ENCODE data around the gene SLAMF9.

SLAMF9 gene

DNA sequence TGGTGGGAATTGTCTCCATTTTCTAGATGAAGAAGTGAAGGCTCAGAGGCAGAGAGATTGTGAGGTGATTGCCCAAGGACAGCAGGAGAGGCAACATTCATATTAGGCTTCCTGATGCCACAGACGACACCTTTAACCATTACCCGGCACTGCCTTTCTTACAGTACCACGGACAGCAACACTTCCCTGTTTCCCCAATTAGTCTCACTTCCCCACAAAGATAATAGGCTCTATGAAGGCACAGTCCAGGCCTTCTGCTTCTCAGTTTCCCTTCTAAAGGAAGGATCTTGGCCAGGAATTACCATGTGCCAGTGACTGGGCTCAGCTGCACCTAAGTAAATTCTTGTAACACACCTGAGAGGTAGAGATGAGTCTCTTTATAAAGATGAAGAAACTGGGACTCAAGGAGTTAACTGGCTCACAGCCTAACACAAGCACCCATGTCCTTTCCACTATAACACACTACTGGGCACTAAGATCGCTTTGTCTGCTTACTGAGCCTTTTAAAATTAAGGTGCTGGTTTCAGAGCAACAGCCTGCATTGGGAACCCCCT lies 18.2 kb downstream of the SLAMF9 start:
- no peak for DNase-seq (ENCODE audit: low spot score in 2 of 2)
- no peak overlapping the region for H3K27ac Mint-ChIP-seq
- no peak overlapping the region for H3K4me3 Mint-ChIP-seq
- peaks cover 6% of the 10 kb centered on the region for H3K36me3 Mint-ChIP-seq
- no peaks in the 10 kb centered on the region for H3K9me3 Mint-ChIP-seq
- ATAC-seq = no peak
- H3K4me1 Mint-ChIP-seq = peaks cover 15% of the 10 kb centered on the region

DNA sequence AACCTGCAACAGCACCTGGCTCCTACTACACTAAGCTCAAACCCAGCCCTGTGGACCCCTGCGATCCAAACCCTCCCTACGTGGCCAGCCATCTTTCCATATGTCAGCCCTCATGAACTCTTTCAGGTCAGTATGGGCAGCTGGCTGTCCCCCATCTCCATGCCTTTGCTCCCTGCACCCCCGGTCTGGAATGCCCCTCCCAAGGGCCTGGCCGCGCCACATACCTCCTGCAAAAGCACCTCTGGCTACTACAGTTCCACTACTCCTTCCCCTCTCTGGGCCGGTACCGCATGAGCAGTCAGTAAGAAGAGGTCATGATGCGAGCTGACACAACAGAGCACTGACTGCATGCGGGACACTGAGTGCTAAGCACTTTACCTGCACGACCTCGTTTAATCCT lies 18.7 kb downstream of the SLAMF9 start:
- Mint-ChIP-seq H3K36me3 (peaks cover 10% of the 10 kb centered on the region), H3K4me3 (no peak overlapping the region), H3K9me3 (no peaks in the 10 kb centered on the region), H3K27ac (no peak overlapping the region), H3K4me1 (peaks cover 15% of the 10 kb centered on the region)
- ATAC-seq (no peak), DNase-seq (ENCODE audit: low spot score in 2 of 2) (no peak)

DNA sequence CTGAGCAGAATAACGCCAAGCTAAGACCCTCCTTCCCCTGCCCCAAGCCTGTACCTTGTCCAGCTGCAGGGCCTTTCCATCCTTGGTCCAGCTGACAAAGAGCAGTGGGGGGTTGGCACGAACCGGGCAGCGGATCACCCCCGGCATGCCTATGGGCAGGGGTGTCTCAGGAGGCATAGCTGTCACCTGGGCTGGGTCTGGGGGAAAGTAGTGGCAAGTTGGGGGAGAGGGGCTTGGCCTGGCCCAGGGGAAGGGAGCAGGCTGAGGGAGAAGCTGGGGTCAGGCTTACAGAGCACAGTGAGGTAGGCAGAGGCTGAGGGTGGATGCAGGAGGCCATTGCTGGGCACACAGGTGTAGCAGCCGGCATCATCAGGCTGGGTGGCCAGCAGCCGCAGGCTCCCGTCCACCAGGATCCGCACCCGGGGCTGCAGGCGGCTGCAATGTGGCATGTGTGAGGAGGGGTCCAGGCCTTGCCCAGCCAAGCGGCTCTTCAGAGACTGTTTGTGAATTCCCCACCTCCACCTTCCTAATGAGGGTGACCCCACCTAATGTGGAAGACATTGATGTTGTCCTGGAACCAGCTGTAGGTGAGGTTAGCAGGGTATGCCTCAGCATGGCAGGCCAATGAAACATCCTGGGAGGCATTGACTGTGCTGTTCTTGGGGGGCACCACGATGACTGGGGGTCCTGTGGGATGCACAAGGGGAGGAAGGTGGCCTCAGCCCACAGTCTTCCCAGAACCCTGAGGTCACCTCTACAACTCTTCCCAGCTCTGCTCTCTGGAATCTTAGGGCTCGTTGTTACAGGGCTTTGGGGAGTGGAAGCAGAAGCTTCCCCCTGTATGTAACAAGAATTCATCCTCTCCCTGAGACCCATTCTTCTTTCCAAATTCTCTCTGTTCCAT lies 19.6 kb downstream of the SLAMF9 start:
- no peak overlapping the region for H3K4me3 Mint-ChIP-seq
- no peaks in the 10 kb centered on the region for H3K9me3 Mint-ChIP-seq
- H3K27ac Mint-ChIP-seq = no peak overlapping the region
- H3K36me3 Mint-ChIP-seq = peaks cover 11% of the 10 kb centered on the region
- peaks cover 15% of the 10 kb centered on the region for H3K4me1 Mint-ChIP-seq
- ATAC-seq = no peak
- DNase-seq (ENCODE audit: low spot score in 2 of 2) = no peak

DNA sequence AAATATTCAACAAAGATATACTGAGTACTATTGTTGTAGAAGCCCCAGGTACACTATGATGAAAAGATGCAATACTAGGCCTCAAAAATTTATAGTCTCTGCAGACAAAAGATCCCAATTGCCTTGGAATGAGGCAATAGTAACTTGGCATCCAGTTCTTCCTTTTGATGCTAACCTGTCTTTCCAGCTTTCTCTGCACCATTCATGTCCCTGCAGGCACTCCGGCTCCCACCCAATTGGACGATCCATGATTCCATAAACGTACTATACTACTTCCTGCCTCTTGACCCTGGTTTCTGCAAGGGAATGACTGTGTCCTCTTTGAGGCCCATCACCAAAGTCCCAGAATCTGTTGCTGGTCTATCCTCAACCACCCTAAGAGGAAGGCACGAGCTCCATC lies 20.7 kb downstream of the SLAMF9 start:
- no peak overlapping the region for H3K4me3 Mint-ChIP-seq
- no peak for ATAC-seq
- peaks cover 11% of the 10 kb centered on the region for H3K36me3 Mint-ChIP-seq

DNA sequence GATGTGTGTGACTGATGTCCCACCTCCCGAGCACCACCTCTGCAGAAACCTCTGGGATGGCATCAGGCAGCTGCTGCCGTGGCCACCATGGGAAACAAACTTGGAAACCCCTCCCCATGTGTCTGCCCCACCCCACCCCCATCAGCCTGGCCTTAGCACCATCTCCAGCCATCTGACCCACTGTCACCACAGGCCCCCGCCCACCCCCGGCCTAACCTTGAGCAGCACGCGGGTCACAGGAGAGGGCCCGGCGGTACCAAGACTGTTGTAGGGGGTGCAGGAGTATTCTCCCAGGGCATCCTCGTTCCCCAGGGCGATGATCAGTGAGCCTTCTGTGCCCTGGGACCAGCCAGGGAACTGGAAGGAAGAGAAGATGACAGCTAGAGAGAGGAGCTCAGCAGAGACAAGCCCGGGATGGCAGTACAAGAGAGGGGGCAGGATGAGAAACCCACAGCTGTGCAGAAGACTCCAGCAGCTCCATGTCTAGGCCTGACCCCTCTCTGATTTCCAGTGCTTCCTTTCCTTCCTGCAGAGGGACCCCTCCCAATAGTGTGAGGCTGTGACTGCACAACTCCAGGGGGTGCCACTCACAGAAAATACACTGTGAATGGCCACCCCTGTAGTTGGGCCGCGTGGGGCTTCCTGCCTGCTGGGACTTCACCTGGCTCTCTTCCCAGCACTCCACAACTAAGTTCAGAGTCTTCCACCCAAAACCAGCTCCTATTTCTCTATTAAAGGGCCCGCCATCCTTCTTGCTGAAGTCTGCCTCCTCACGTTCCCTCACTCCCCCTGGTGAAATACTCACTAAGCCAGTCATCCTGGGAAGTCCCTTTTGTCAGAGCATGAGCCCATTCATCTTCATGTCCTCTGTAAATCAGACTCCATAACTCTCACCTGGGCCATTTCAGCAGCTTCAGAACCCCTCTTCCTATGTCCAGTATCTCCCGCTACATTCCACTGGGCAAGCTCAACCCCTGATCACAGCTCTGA lies 21.4 kb downstream of the SLAMF9 start:
- Mint-ChIP-seq H3K36me3 (peaks cover 11% of the 10 kb centered on the region), H3K4me3 (no peak overlapping the region), H3K27ac (peak overlapping the region; percentile 5), H3K4me1 (peaks cover 22% of the 10 kb centered on the region), H3K9me3 (no peaks in the 10 kb centered on the region)
- ATAC-seq = peak; percentile 22
- DNase-seq (ENCODE audit: low spot score in 2 of 2) = no peak

More for the DNA sequence above, 20.7 kb downstream of the SLAMF9 start:
- peaks cover 22% of the 10 kb centered on the region for H3K4me1 Mint-ChIP-seq
- DNase-seq (ENCODE audit: low spot score in 2 of 2) = no peak
- no peaks in the 10 kb centered on the region for H3K9me3 Mint-ChIP-seq
- peak overlapping the region; percentile 5 for H3K27ac Mint-ChIP-seq

DNA sequence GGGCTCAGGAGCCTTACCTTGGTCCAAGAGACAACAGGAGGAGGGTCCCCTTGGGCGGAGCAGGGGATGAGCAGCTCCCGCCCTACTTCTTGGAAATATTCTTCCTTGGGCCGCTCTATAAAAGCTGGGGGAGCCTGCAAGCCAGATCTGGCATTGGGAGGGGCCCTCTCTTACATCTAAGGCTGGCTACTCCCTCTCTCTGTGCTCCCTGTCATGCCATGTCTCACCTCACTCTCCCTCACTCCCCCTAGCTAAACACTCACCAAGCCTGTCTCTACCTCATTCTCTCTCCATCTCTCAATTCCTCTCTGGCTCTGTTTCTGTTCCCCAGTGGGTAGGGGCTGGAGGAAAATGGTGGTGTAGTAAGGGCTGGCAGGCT lies 22.3 kb downstream of the SLAMF9 start:
- Mint-ChIP-seq H3K9me3 (no peaks in the 10 kb centered on the region), H3K4me3 (no peak overlapping the region), H3K27ac (no peak overlapping the region), H3K4me1 (peaks cover 26% of the 10 kb centered on the region), H3K36me3 (peaks cover 11% of the 10 kb centered on the region)
- no peak for ATAC-seq
- no peak for DNase-seq (ENCODE audit: low spot score in 2 of 2)

DNA sequence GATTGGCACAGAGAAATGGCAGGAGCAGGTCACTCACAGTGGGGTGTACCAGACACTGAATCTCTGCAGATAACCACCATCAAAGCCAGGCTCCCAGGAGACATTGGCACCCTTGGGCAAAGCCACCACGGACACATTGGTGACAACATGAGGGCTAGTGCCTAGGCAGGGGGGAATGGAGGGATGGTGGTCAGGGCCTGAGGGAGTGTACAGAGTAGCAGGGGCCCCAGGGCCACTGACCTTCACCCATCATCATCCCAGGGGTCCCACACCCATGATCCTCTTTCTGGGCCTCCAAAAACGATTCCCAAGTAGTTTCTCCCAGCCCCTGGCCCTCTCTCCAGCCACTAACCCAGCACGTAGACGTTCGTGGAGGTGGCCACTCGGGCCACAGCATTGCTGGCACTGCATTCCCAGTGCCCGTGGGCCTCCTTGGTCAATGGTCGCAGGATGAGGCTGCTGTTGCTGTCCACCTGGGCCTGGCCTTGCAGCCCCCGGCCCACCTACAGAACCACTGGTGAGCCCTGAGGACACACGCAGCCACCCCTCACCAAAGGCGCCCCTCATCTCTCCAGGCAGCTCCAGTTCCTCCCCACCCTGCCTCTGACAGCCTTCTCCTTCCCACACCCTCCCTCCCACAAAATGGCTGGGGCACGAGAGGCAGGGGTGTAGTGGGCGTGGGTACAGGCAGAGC lies 22.8 kb downstream of the SLAMF9 start:
- H3K36me3 Mint-ChIP-seq = peaks cover 14% of the 10 kb centered on the region
- ATAC-seq (no peak), DNase-seq (ENCODE audit: low spot score in 2 of 2) (no peak)
- H3K4me3 Mint-ChIP-seq = no peak overlapping the region
- H3K4me1 Mint-ChIP-seq = peaks cover 27% of the 10 kb centered on the region
- peak overlapping the region; percentile 8 for H3K27ac Mint-ChIP-seq
- no peaks in the 10 kb centered on the region for H3K9me3 Mint-ChIP-seq

DNA sequence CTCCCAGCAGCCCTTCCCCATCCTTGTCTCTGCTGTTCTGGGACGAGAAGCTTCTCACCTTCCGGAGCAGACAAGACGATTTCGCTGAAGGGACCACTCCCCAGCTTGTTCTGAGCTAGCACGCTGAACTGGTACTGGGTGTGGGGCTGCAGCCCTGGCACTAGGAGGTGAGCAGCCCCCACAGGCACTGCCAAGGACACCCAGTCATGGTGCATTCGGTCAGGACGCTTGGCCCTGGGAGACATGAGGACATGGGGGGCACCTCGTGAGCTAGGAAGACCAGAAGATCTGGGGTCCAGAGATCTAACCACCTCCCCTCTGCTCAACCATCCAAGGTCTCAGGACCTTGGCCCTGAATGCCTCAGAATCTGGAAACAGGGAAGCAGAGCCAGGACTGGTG lies 23.4 kb downstream of the SLAMF9 start:
- no peak for DNase-seq (ENCODE audit: low spot score in 2 of 2)
- Mint-ChIP-seq H3K9me3 (no peaks in the 10 kb centered on the region), H3K4me3 (no peak overlapping the region), H3K36me3 (peaks cover 18% of the 10 kb centered on the region), H3K27ac (peak overlapping the region; percentile 8), H3K4me1 (peaks cover 31% of the 10 kb centered on the region)
- ATAC-seq = no peak

DNA sequence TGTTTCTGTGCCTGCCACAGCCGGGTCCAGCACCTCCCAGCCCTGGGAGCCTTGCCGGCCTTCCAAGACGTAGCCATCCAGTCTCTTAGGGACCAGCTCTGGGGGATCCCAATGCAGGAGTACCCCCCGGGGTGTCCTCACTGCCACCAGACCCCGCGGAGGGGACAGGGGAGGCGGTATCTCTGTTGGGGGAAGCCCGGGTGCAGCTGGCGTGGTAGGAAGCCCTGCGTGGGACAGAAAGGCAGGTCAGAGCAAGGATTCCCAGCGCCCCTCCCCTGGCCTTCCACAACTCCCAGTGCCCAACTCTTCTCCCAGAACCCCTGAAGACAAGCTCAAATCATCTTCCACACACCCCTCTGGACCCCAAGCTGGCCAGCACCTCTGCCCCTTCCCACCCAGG lies 23.8 kb downstream of the SLAMF9 start:
- no peak for ATAC-seq
- no peaks in the 10 kb centered on the region for H3K9me3 Mint-ChIP-seq
- peak overlapping the region; percentile 8 for H3K27ac Mint-ChIP-seq
- H3K4me1 Mint-ChIP-seq = peaks cover 35% of the 10 kb centered on the region
- H3K4me3 Mint-ChIP-seq = no peak overlapping the region
- no peak for DNase-seq (ENCODE audit: low spot score in 2 of 2)
- peaks cover 22% of the 10 kb centered on the region for H3K36me3 Mint-ChIP-seq

DNA sequence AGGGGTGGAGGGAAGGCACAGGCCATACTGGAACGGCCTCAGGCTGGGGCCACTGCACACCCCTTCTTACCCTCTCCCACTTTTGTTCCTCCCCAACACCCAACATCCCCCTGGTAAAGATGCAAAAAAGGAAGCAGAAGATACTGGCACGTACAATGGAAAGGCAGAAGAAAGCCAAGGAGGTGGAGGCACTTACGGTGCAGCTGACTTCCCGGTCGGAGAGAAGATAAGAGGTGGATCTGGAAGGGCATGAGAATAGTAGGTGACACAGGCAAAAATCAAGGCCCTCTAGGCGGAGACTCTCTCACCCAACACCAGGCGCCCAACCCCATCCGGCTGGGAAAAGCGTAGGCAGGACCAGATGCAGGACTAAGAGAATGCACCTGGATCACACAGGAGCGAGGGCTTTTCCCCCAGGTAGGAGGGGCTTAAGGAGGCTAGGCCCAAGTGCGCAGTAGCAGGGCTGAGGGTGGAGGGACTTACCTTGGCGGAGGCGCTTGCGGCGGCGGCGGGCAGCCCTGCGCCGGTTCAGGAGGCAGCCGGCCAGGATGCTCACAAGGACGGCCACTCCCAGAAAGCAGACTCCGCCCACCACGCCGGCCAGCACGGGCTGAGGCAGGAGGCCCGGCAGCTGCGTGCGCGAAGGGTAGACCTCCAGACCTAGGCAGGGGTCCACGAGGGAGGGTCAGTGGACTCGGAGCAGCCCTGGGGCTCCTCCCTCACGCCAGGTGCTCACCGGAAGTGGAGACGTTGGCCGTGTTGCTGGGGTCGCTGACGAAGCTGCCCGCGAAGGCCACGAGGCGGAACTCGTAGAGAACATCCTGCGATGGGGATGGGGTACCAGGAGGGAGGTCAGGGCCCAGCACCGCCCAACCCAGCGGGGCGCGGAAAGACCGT lies 24.6 kb downstream of the SLAMF9 start:
- Mint-ChIP-seq H3K9me3 (no peaks in the 10 kb centered on the region), H3K4me1 (peaks cover 38% of the 10 kb centered on the region), H3K27ac (peak overlapping the region; percentile 63), H3K4me3 (peak overlapping the region; percentile 4), H3K36me3 (peaks cover 30% of the 10 kb centered on the region)
- ATAC-seq (no peak), DNase-seq (ENCODE audit: low spot score in 2 of 2) (no peak)

DNA sequence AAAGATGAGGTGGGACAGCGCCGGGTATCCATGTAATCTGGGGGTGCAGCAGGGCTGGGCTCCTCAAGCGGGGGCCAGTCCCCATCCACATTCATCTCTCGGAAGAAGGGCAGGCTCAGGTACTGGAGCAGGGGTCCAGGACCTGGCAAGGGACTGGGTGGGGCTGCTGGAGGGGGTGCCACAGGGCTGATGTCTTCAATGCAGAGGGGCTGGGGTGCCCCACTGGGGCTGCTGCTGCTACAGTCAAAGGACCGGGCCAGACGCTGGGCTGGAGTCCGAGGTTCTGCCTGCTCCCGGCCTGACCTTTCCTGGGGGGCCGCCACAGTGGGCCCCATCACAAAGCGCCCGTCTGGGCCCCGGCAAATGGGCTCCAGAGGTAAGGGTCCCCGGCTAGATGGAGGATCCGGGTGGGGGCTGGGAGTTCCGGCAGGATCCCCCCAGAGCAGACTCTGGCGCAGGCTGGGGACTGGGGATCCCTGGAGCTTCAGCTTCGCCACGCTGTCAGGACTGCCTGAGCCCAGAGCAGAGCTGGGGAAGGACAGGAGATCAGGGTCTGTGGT lies 25.5 kb downstream of the SLAMF9 start:
- Mint-ChIP-seq H3K4me1 (peaks cover 45% of the 10 kb centered on the region), H3K27ac (peak overlapping the region; percentile 63), H3K4me3 (peak overlapping the region; percentile 4), H3K36me3 (peaks cover 38% of the 10 kb centered on the region), H3K9me3 (no peaks in the 10 kb centered on the region)
- no peak for ATAC-seq
- DNase-seq (ENCODE audit: low spot score in 2 of 2) = no peak

DNA sequence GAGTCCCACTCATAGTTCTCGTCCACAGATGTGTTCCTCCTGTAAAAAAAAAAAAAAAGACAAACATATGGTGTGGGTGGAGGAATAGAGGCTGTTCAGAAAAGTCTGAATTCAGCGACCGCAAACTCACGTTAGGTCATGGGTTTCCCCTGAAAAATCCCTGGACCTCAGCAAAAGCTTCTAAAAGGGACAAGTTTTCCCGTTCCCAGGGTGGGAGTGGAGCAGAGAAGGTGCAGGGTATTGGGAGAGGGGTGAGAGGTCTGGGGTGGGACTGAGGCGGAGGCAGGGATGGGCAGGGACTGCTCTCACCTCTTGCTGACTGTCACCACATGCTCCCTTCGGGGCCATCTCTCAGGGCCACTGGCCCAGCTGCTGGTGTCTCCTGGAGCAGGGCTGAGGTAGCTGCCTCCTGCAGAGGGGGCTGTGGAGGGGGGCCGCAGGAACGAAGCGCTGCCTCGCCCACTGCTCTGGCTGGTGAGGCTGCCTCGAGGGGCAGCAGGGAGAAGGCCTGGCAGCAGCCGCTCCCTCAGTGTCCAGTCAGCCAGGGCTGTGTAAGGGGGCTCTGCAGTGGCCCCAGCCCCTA lies 26.1 kb downstream of the SLAMF9 start:
- Mint-ChIP-seq H3K4me3 (no peak overlapping the region), H3K27ac (no peak overlapping the region), H3K9me3 (no peaks in the 10 kb centered on the region), H3K4me1 (peaks cover 47% of the 10 kb centered on the region), H3K36me3 (peaks cover 45% of the 10 kb centered on the region)
- ATAC-seq (no peak), DNase-seq (ENCODE audit: low spot score in 2 of 2) (no peak)

DNA sequence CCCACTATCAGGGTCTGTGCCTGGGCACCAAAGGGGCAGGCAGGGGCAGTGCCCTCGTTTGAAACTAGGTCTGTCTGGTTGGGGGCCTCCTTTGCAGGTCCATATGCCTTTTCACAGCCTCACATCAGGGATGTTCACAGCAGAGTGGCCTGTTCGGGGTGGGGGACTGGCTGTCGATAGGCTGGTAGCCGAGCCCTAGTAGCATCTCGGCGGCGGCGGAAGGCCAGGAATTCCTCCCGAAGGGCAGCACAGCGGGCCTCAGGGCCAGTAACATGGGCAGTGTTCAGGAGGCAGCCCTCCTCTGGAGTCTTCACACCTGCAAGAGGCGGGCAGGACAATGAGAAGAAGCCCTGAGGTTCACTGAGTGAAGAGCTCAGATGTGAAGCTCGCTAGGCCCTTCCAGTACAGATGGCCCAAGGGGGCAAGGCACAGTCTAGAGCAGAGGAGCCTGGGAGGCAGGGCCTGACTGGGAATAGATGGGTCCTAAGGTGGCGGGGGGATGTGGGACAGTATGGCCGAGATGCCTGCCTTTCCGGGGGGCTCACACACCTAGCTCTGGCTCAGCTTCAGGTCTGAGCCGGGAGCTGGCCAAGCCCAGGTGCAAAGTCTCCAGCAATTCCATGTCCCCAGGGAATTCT lies 26.7 kb downstream of the SLAMF9 start:
- no peak for DNase-seq (ENCODE audit: low spot score in 2 of 2)
- no peak overlapping the region for H3K4me3 Mint-ChIP-seq
- H3K36me3 Mint-ChIP-seq = peaks cover 51% of the 10 kb centered on the region
- H3K4me1 Mint-ChIP-seq = peaks cover 49% of the 10 kb centered on the region
- ATAC-seq = no peak
- no peak overlapping the region for H3K27ac Mint-ChIP-seq
- no peaks in the 10 kb centered on the region for H3K9me3 Mint-ChIP-seq
